ENCODE data around the gene KCNH8. TPM values are rescaled to one million over a fixed set of nuclear protein-coding genes. Genes with fewer than 3 reads are reported as not detected.

Gene KCNH8
- total RNA-seq, 2 donors from 2014 or later = 0.10 TPM; not detected in 1

GRCh38 chr3:19446138-19446537, 297.8 kb downstream of the KCNH8 start:
- DNase-seq (ENCODE audit: low spot score) = no peak
- intact Hi-C loops (cut with DNase I) = no loop called here

- DNase-seq (ENCODE audit: low spot score) = no peak
- intact Hi-C loops (cut with DNase I) = no loop called here
Measured at GRCh38 chr3:19446687-19447086, 298.4 kb downstream of the KCNH8 start.

- DNase-seq (ENCODE audit: low spot score) = no peak
- intact Hi-C loops (cut with DNase I) = no loop called here
Measured at GRCh38 chr3:19455546-19455945, 307.2 kb downstream of the KCNH8 start.

GRCh38 chr3:19456738-19457137, 308.4 kb downstream of the KCNH8 start:
- intact Hi-C loops (cut with DNase I) = no loop called here
- DNase-seq (ENCODE audit: low spot score) = no peak

- DNase-seq (ENCODE audit: low spot score) = no peak
- intact Hi-C loops (cut with DNase I) = no loop called here
Measured at GRCh38 chr3:19457449-19457848, 309.1 kb downstream of the KCNH8 start.

- no peak for DNase-seq (ENCODE audit: low spot score)
- intact Hi-C loops (cut with DNase I) = no loop called here
Measured at GRCh38 chr3:19467761-19468160, 319.5 kb downstream of the KCNH8 start.

GRCh38 chr3:19471138-19471537, 322.8 kb downstream of the KCNH8 start:
- intact Hi-C loops (cut with DNase I) = no loop called here
- DNase-seq (ENCODE audit: low spot score) = no peak

GRCh38 chr3:19473971-19474580, 325.8 kb downstream of the KCNH8 start:
- intact Hi-C loops (cut with DNase I) = no loop called here
- no peak for DNase-seq (ENCODE audit: low spot score)

- no peak for DNase-seq (ENCODE audit: low spot score)
- intact Hi-C loops (cut with DNase I) = no loop called here
Measured at GRCh38 chr3:19476281-19476680, 328.0 kb downstream of the KCNH8 start.

GRCh38 chr3:19485267-19485666, 337.0 kb downstream of the KCNH8 start:
- intact Hi-C loops (cut with DNase I) = loop anchor here in 1 of 2 donors (2.0 kb wide), 1 partner anchor 56 kb away; no protein-coding TSS in a partner anchor
- DNase-seq (ENCODE audit: low spot score) = no peak

- DNase-seq (ENCODE audit: low spot score) = no peak
- intact Hi-C loops (cut with DNase I) = no loop called here
Measured at GRCh38 chr3:19487386-19487785, 339.1 kb downstream of the KCNH8 start.

GRCh38 chr3:19488939-19489338, 340.6 kb downstream of the KCNH8 start:
- no peak for DNase-seq (ENCODE audit: low spot score)
- intact Hi-C loops (cut with DNase I) = no loop called here

GRCh38 chr3:19489936-19490335, 341.6 kb downstream of the KCNH8 start:
- intact Hi-C loops (cut with DNase I) = no loop called here
- DNase-seq (ENCODE audit: low spot score) = no peak

- DNase-seq (ENCODE audit: low spot score) = no peak
- intact Hi-C loops (cut with DNase I) = no loop called here
Measured at GRCh38 chr3:19506171-19506570, 357.9 kb downstream of the KCNH8 start.

- no peak for DNase-seq (ENCODE audit: low spot score)
- intact Hi-C loops (cut with DNase I) = no loop called here
Measured at GRCh38 chr3:19522305-19522704, 374.0 kb downstream of the KCNH8 start.

GRCh38 chr3:19526071-19526470, 377.8 kb downstream of the KCNH8 start:
- intact Hi-C loops (cut with DNase I) = no loop called here

GRCh38 chr3:19527746-19528145, 379.4 kb downstream of the KCNH8 start:
- DNase-seq (ENCODE audit: low spot score) = no peak
- intact Hi-C loops (cut with DNase I) = no loop called here

More at GRCh38 chr3:19526071-19526470, 377.8 kb downstream of the KCNH8 start:
- DNase-seq (ENCODE audit: low spot score) = no peak

- DNase-seq (ENCODE audit: low spot score) = no peak
- intact Hi-C loops (cut with DNase I) = no loop called here
Measured at GRCh38 chr3:19531426-19531825, 383.1 kb downstream of the KCNH8 start.

- intact Hi-C loops (cut with DNase I) = loop anchor here in 1 of 2 donors (2.0 kb wide), 1 partner anchor 55 kb away; no protein-coding TSS in a partner anchor
- no peak for DNase-seq (ENCODE audit: low spot score)
Measured at GRCh38 chr3:19539518-19540392, 391.4 kb downstream of the KCNH8 start.

- DNase-seq (ENCODE audit: low spot score) = no peak
- intact Hi-C loops (cut with DNase I) = loop anchor here in 1 of 2 donors (2.0 kb wide), 1 partner anchor 56 kb away; no protein-coding TSS in a partner anchor
Measured at GRCh38 chr3:19540464-19540863, 392.2 kb downstream of the KCNH8 start.

Measured in posterior vena cava (tissue), 2 donors.